Left lobe of liver (tissue), 2 donors: ENCODE data around the gene LRRC32. TPM values are rescaled to one million over a fixed set of nuclear protein-coding genes. Genes with fewer than 3 reads are reported as not detected.
A peak's percentile ranks its signal among the peaks of the same experiment; 100 is the strongest.
"Not testable (repeated sequence)": the region's sequence is repeated elsewhere in the genome, so short reads cannot be mapped to it uniquely, and the experiment has no call there.

Experiments
- ATAC-seq: fragments of 200-7000 bp; cut with Tn5 transposase; one replicate; pipeline ENCODE4 v1.9.1; 2020; ENCODE audit warnings: mild to moderate bottlenecking, moderate library complexity
- DNase-seq: peaks from one replicate; pipeline ENCODE4 v3.0.0-alpha.2; 2020; ENCODE audit warnings: low spot score
- total RNA-seq: library from RNA; stranded (reverse); gene quantifications from one replicate; pipeline ENCODE4 v1.2.1, GENCODE V29; 2021
- donor health status: DM: no; HTN: no; CAD: no; lungs with moderate emphysema.
- donor health status: DM: no; HTN: yes; CAD: no.

The LRRC32 gene
- total RNA-seq, 1 donor from 2014 or later = 10.5 TPM

DNA sequence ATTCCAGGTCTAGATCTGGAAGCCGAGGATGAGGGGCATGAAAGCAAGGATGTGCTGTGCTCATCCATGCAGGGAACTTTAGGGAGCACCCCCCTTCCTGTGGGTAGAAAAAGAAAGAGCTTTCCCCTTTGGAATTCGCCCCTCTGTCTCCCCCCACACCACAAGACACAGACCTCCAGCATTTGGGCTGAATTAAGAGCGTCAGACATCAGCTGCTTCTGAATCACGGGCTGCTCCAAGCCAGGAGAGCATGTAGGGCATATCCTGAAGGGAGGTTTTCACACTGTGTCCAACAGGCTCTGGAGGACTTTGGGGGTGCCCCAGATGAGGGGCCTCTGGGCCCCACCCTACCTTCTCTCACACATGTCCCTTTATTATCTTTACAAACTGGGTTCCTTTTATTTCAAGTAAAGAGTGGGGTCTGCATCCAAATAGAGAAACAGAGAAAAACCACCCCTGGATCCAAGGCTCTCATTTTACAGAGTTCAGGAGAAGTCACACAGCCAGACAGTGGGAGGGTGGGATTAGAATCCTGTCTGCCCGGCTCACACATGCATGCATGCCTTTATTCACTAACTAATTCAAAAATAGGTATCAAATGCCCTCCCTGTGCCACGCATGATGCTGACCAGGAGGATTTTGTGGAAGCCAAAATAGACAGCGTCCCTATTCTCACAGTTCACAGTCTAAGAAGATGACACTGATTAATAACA, 52.8 kb downstream of the LRRC32 start:
- ATAC-seq (no peak), DNase-seq (no peak)

DNA sequence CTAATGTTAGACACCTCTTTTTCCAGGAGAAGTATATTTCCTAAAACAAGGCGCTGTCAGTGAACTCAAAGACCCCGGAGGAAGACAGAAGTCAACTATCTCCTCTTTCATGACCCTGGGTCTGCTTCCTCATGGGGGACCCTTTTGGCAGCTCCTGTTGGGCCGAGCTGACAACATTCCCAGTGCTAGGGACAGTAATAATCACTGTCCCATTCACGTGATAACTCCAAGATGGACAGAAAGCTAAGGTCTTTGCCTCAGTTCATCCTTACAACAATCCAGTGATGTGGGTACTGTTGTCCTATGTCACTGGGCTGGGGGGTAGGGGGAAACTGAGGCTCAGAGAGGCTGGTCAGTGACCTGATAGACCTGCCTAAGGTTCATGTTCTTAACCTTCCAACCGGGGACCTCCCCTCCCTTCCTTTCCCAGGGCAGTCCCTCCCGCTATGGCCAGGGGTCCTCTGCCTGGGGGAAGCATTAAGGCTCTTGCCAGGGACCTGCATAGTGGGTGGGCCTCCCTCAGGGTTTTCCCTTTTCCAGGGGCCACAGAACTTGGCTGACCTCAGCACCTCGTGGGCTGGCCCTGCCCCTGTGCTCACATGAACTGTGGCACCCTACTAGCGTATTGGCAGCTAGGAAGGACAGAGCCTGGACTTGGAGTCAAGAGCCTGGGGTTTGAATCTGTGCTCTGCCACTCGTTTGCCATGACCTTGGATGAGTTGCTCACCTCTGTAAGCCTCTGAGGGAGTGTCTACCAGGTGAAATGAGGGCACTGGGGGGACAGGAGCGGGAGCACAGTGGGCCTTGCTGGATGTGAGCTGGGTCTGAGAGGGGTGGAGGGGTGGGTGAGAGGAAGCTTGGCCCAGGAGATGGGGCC, 53.6 kb downstream of the LRRC32 start:
- DNase-seq (no peak), ATAC-seq (no peak)

DNA sequence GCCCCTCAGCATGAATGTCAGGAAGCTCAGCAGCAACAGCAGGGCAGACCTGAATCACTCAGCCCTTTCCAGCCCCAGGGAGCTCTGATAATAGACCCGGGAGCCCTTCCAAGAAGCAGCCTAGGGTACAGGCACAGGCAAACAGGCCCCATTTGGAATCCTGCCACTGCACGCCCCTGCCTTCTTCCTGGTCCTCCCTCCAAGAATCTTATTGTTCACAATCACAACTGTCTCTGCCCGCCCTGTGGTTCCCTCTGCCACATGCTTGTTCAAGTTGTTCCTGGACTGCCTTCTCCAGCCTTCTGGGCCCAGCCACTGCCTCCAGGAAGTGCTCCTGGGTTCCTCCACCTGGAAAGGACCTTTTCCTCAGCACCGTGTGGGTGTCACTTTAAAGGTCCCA, 54.6 kb downstream of the LRRC32 start:
- peak; percentile 69 for ATAC-seq
- DNase-seq = no peak

DNA sequence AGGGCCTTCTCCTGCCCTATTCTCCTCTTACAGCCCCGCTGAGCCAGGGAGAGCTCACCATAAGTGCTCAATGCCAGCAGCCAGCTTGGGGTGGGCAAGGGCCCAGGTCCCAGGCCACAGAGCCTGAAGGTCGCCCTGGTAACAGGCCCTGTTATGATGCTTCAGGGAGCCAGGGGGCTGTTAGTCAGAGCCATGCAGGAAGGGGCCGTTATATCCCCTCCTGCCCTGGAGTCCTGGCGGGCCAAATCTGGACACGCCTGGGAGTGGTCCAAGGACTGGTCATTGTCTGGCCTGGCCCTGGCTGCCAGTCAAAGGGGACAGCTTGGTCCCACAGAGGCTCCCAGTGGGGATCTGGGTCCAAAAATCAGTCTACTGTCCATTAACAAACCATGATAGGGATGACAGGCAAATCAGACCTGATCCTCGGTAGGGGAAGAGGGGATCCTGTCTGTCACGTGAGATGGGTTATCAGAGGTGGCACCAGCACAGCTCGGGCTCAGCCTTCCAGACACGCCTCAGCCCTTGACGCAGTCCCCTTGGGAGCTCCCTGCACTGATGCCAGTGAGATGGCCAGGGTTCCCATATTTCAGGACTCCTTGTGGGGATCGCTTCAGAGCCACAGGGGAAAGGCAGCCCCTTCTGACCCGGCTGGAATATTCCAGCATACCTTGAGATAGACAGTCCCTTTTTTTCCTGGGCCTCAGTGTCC, 55.9 kb downstream of the LRRC32 start:
- DNase-seq = peak; percentile 42
- ATAC-seq = peak; percentile 9

DNA sequence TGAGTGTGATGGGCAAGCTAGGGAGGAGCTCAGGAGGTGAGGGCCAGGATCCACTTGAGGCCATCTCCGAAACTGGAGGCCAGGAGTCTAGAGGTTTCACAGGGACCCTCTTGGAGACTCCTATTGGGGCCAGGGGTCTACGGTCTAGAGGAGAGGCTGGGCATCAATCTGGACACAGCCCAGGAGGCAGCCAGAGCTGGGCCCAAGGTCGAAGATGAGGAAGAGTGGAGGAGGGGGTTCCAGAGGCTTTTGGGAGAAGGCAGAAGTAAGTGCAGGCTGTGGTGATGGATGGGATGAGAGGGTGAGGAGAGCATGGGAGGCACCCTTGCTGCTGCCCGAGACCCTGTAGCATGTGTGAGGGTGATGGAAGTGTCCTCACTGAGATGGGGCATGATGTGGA, 56.6 kb downstream of the LRRC32 start:
- peak; percentile 26 for DNase-seq
- no peak for ATAC-seq

DNA sequence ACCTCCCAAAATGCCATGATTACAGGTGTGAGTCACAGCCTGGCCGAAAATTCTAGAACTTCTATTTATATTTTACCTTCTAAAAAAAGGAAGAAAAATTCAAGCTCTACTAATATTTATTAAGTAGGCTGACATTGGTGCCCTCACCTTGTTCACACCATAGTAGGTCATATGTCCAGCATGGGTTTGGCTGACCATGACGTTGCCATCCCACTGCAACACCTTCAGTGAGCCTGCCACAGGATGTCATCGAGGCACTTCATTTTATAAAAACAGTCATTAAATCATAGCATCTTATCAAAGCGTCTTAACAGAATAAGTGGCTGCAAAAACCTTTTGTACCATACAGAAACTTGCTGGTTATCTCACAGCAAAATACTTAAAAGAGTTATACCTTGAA, 58.3 kb downstream of the LRRC32 start:
- no peak for ATAC-seq
- no peak for DNase-seq

DNA sequence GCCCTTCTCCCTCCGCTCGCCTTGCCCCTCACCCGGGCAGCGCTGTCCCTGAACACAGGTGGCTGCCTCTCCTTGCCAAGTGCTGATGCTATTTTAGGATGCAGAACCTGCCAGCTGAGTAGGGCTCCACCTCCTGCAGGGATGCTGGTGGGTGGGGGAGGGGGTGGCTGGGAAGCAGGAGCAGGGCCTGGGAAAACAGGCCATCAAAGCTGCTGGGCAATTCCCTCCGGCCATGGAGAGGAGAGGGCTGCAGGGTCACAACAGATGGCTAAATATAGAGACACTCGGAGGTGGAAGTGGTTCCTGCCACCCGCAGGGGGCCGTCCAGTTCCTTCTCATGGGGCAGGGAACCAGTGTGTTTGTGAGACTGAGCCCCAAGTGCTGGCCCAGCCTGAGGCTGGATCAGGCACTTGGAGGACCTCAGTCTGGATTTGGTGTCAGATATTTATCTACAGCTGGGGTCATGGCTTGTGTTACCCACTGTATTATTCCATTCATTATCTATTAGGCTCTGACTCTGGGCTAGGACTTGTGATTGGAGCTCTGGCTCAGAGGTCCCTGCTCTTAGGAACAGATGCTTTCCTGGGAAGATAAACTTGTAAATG, 59.6 kb downstream of the LRRC32 start:
- ATAC-seq (peak; percentile 32), DNase-seq (peak; percentile 41)

DNA sequence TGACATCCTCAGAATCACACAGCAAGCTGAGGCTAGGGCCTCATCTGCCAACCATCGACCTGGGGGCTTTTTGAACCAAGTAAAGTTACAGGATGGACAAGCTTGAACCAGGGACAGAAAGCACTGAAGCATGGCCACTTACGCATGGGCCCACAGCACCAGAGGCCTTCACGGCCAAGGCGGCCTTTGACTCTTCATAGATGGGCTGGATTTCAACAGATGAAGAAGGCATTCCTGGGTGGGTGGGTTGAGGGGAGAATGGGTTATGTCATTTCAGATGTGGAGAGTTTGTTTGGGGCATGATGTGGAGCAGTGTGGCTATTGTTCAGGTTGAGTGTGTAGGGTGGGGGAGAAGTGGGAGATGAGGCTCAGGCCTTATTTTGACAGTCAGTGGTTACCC, 60.2 kb downstream of the LRRC32 start:
- no peak for DNase-seq
- no peak for ATAC-seq

DNA sequence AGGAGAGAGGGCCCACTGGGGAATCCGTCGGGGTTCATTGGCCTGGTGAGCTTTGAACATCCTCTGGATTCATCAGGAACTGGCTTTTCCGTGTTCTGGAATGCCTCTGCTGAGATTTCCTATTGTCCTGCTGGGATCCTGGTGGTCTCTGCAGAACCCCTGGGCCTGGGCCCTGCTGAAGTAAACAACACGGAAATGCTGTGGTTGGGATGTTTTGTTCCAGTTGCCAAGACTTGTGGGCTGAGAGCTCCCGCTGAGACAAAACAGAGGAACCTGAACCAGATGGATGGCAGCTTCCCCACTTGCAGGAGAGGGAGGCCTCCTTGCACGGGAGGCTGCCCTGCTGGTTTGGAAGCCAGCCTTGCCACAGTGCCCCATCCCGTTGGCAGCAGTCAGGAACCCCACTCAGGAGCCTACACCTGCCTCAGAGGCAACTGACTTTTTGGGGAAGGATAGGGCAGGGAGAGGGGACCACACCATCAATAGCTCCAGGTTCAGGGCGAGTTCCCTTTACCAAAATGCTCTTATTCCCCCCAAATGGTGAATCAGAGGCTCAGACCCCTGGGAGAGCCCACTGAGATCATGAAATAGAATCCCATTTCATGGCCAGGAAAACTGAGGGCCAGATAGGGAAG, 60.7 kb downstream of the LRRC32 start:
- DNase-seq (peak; percentile 36), ATAC-seq (no peak)

DNA sequence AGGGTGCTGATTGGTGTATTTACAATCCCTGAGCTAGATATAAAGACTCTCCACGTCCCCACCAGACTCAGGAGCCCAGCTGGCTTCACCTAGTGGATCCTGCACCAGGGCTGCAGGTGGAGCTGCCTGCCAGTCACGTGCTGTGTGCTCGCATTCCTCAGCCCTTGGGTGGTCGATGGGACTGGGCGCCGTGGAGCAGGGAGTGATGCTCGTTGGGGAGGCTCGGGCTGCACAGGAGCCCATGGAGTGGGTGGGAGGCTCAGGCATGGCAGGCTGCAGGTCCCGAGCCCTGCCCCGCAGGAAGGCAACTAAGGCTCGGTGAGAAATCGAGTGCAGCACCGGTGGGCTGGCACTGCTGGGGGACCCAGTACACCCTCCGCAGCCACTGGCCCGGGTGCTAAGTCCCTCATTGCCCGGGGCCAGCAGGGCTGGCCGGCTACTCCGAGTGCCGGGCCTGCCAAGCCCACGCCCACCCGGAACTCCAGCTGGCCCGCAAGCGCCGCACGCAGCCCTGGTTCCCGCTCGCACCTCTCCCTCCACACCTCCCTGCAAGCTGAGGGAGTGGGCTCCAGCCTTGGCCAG, 61.6 kb downstream of the LRRC32 start:
- ATAC-seq = not testable (repeated sequence)
- DNase-seq = peak; percentile 36

DNA sequence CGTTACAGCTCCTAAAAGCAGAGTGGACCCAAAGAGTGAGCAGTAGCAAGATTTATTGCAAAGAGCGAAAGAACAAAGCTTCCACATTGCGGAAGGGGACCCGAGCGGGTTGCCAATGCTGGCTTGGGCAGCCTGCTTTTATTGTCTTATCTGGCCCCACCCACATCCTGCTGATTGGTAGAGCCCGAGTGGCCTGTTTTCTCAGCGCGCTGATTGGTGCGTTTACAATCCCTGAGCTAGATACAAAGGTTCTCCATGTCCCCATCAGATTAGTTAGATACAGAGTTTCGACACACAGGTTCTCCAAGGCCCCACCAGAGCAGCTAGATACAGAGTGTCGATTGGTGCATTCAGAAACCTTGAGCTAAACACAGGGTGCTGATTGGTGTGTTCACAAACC, 62.3 kb downstream of the LRRC32 start:
- not testable (repeated sequence) for ATAC-seq
- DNase-seq = peak; percentile 26

Other genes with a start within 250 kb of the LRRC32 start
- 5.6 TPM for gene EMSY, start 225.7 kb downstream of the LRRC32 start, total RNA-seq
- gene TSKU, start 112.6 kb upstream of the LRRC32 start, total RNA-seq = 547 TPM
- 4.8 TPM for gene ACER3, start 190.2 kb upstream of the LRRC32 start, total RNA-seq